ENCODE data around the gene ADGRL1.
"Not testable (repeated sequence)": the region's sequence is repeated elsewhere in the genome, so short reads cannot be mapped to it uniquely, and the experiment has no call there.

- not testable (repeated sequence) for TF ChIP-seq CTCF (IDR thresholded peaks at IDR 0.05; ENCODE audit: low read depth, low read length, missing input control); REST (IDR thresholded peaks at IDR 0.05)
Observed at GRCh38 chr19:14232945-14233344, 27.0 kb upstream of the ADGRL1 start.
